HG03342 (cell line): ENCODE data around the gene UFSP1.
"Not testable (repeated sequence)": the region's sequence is repeated elsewhere in the genome, so short reads cannot be mapped to it uniquely, and the experiment has no call there.

Experiments used
- ATAC-seq: cut with Tn5 transposase; IDR thresholded peaks from one replicate; pipeline ENCODE4 v1.9.1; 2021; ENCODE audit warnings: mild to moderate bottlenecking, moderate library complexity; ENCODE audit not compliant: unreplicated experiment

Gene UFSP1

DNA sequence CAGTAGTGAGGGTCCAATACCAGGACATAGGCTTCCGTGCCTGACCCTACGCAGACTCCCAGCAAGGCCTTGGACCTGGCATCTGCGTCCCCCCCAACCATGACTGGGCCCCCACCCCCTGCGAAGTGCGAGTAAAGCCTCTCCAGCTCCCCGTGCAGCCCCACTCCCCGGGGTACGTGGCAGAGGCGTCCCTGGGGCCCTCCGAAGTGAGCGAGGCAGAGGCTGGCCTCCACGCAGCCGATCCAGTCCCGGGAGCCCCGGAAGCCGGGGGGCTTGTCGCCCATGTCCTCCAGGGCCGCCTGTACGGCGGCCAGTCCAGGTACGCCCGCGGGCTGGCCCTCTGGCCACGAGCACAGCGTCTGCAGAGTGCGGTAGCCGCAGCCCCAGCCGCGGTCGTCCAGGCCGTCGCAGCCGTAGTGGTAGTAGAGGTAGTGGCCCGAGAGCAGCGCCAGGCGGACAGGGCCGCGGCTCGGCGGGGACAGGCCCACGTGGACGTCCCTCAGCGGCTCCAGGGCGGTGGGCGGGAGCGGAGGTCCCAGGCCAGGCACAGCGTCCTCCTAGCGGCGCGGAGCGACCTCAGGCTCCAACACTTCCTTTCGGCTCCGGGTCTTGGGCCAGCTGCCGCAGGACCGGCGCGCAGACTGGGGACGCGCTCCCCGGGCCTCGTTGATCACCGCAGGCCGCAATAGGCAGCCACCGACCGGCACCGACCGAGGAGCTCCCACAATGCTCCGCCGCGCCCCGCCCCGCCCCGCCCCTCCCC lies at the start of gene UFSP1:
TSS of gene UFSP1 (minus strand) at position 728 of the 763 bp plus-strand sequence. CDS start at position 284, 444 bp downstream.
- ATAC-seq, result no peak

DNA sequence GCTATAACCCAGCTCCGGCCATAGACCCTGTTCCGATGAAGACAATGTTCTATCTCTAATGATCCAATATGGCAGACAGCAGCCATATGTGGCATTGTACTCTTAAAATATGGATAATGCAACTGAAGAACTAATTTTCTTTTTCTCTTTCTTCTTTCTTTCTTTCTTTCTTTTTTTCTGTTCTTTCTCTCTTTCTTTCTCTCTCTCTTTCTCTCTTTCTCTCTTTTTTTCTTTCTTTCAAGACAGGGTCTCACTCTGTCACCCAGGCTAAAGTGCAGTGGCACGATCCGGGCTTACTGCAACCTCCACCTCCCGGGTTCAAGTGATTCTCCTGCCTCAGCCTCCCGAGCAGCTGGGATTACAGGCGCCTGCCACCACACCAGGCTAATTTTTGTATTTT lies 46.7 kb upstream of the UFSP1 start:
- not testable (repeated sequence) for ATAC-seq

DNA sequence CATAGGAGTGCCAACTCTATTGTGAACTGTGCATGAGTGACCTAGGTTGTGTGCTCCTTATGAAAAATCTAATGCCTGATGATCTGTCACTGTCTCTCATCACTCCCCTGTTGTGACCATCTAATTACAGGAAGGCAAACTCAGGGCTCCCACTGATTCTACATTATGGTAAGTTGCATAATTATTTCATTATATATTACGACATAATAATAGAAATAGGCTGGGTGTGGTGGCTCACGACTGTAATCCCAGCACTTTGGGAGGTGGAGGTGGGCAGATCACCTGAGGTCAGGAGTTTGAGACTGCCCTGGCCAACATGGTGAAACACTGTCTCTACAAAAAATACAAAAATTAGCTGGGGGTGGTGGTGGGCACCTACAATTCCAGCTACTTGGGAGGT lies 45.9 kb upstream of the UFSP1 start:
- ATAC-seq, result not testable (repeated sequence)

DNA sequence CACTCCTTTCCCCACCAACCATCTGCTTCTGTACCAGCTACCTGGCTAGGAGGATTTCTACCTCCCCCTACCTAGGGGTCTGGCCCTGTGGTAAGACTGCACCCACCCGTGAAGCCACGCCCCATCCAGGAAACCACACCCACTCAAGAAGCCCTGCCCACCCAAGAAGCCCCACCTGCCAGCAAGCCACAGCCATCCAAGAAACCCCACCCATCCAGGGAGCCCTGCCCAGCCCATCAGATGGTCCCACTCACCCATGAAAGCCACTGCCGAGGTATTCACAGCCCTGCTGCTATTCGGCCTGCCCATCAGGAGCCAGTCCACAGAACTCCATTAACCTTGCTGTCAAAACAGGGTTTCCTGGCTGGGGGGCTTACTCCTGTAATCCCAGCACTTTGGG lies 44.2 kb upstream of the UFSP1 start:
- no peak for ATAC-seq

DNA sequence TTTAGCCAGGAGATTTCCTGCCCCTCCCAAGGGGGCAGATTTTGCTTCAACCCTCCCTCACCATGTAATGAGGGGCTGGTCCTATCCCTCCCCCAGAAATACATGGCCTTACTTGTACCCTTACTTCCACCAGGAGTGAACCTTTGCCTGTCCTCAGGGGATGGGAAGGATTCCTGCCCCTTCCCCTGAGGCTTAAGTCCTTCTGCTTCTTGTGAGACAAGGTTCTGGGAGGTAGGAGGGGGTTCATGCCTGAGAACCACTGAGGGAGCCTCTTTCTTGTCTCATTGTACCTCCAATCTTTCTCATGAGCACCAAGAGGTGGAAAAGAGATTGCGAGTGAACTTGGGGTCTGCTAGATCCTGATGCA lies 40.3 kb upstream of the UFSP1 start:
- ATAC-seq, result no peak

DNA sequence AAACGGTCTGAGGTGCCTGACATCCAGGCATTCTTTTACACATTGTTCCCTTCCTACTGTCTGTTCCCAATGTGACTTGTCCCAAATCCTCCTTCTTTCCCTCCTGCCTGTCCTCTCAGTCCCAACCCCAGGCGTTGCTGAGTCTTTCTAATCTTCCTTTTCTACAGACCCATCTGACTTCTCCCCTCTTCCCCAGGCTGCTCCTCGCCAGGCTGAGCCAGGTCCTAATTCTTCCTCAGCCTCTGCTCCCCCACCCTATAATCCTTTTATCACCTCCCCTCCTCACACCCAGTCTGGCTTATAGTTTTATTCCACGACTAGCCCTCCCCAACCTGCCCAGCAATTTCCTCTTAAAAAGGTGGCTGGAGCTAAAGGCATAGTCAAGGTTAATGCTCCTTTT lies 34.1 kb upstream of the UFSP1 start:
- not testable (repeated sequence) for ATAC-seq

DNA sequence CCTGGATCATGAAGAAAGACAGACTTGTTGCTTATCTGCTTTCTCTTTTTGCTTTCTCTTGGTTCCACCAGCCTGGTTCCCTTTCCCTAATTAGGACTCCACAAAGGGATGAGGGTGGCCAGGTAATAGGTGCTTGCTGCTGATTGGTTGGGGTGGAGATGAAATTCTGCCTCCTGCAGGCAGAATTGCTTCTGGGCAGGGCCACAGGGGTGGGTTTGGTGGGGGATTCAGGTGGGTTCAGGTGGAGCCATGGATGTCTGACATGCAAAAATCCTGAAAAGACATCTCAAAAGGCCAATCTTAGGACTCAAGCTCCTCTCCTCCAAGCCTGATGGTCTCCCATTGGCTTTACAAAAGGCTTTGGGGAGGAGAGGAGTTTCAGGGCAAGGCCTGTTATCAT lies 31.5 kb upstream of the UFSP1 start:
- no peak for ATAC-seq

DNA sequence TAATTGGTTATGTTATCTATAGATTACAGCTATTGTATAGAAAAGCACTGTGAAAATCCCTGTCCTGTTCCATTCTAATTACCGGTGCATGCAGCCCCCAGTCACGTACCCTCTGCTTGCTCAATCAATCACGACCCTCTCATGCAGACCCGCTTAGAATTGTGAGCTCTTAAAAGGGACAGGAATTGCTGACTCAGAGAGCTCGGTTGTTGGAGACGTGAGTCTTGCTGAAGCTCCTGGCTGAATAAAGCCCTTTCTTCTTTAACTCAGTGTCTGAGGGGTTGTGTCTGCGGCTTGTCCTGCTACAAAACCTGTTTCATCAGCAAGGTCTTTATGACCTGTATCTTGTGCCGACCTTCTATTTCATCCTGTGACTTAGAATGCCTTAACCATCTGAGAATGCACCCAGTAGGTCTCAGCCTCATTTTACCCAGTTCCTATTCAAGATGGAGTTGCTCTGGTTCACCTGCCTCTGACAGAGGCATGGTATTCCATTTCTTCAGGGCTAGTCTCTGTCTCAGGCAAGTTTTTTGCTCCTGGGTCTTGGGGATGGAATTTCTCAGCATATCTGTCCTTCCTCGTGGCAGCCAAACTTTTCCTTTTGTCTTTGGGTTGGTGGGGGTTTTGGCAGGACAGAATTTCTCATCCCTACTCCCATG lies 30.4 kb upstream of the UFSP1 start:
- ATAC-seq, result not testable (repeated sequence)

DNA sequence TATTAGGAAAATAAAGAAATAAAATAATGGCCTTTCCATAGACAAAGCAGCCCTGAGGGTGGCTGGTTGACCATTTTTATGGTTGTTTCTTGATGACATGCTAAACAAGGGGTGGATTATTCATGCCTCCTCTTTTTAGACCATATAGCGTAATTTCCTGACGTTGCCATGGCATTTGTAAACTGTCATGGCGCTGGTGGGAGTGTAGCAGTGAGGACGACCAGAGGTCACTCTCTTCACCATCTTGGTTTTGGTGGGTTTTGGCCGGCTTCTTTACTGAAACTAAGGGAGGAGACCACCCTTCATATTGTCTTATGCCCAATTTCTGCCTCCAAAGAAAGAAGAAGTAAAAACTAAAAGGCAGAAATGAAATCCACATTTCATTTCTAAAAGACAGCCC lies 29.8 kb upstream of the UFSP1 start:
- not testable (repeated sequence) for ATAC-seq

DNA sequence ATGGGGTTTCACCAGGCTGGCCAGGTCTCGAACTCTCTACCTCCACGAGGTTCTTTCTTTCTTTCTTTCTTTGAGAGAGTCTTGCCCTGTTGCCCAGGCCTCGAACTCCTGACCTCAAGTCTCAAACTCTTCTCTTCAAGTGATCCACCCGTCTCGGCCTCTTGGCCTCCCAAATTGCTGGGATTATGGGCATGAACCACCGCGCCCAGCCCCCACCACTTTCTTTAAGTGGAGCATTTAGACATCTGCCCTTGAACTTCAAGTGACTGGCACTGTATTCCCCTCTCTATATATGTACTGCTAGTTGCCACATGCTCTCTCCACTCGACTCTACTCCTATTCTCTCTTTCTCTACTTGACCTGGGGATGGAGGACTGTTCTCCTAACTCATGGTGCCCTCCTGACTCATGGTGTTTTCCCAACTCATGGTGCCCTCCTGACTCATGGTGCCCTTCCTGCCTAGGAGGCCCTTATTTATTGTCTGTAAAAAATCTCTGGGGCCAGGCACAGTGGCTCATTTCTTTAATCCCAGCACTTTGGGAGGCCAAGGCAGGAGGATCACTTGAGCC lies 25.4 kb upstream of the UFSP1 start:
- no peak for ATAC-seq

DNA sequence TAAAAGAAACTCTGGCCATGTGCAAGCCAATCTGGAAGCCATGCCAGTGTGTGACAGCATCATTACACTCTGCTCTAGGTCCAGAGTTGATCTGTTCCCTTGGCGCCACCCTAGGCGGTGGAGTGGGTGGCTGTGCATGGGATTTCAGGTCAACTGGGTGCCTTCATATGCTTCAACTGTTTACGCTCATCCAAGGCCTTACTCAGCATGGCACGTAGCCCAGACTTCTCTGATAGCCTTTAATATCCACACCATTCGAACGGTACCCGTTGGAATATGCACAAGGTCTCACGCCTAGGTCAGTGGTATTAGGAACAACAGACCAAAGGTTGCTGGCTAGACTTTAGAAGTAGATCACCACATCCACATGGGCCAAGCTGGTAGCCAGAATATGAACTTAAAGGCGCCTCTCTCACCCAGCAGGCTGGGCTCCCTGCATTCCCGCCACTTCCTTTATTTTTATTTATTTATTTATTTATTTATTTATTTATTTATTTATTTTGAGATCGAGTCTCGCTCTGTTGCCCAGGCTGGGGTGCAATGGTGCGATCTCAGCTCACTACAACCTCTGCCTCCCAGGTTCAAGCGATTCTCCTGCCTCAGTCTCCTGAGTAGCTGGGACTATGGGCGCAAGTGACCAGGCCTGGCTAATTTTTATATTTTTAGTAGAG lies 24.8 kb upstream of the UFSP1 start:
- no peak for ATAC-seq

DNA sequence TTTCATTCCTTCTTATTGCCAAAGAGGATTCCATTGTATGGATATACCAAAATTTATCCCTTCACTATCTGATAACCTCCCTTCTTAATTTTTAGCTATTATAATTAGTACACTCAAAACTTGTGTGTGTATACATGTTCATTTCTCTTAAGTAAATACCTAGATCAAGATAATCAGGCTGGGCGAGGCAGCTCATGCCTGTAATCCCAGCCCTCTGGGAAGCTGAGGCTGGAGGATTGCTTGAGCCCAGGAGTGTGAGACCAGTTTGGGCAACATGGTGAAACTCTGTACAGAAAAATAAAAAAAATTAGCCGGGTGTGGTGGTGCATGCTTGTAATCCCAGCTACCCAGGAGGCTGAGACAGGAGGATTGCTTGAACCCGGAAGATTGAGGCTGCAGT lies 22.0 kb upstream of the UFSP1 start:
- no peak for ATAC-seq

DNA sequence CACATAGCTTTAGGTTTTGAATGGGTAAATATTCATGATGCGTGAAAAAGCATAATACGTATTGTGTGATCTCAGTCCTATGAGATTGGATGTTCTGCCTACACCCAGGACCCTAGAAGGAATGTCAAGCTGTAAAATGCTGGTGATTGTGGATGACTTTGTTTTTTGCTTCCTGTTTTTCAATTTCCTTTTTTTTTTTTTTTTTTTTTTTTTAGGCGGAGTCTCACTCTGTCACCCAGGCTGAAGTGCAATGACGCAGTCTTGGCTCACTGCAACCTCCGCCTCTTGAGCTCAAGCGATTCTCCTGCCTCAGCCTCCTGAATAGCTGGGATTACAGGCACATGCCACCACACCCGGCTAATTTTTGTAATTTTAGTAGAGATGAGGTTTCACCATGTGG lies 20.9 kb upstream of the UFSP1 start:
- ATAC-seq, result not testable (repeated sequence)

DNA sequence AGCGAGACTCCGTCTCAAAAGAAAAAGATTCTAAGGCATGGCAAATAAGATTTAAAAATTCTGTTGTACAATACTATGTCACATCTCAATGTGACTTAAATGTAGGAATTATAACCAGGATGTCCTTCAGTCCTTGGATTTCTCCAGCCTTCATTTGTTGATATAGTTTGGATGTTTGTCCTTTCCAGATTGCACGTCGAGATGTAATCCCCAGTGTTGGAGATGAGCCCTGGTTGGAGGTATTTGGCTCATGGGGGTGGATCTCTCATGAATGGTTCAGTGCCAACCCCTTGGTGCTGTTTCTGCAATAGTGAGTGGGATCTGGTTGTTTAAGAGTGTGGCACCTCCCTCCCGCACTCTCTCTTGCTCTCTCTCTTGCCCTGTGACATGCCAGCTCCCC lies 19.0 kb upstream of the UFSP1 start:
- ATAC-seq, result no peak

DNA sequence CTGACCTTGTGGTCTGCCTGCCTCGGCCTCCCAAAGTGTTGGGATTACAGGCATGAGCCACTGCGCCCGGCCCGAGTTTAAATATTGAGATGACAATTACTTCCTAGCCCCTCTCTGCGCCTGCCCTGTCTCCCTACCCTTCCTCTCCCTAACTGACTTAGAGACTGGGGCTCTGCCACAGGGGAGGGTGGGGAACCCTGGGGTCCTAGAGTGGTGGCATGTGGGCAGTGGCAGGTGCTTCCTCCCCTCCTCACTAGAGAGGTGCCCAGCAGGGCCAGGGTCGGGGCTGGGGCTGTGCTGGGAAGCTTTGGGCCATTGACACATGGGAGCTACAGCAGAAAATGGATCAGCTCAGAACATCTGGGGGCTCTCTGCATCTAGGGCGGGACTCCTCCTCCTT lies 13.1 kb upstream of the UFSP1 start:
- ATAC-seq, result no peak

DNA sequence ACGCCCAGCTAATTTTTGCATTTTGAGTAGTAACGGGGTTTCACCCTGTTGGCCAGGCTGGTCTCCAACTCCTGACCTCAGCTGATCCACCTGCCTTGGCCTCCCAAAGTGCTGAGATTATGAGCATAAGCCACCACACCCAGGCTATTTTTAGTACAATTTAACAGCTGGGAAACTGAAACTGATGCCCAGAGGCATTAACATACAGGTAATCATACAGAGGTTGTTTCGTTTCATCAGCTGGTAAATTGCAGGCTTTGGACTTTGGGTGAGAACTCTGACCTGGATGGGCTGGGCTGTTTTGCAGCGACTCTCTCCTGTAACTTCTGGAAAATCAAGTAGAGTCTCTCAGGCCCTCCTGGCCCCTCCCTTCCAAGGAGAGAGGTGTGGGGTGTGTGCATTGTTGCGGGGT lies 12.4 kb upstream of the UFSP1 start:
- ATAC-seq, result no peak

DNA sequence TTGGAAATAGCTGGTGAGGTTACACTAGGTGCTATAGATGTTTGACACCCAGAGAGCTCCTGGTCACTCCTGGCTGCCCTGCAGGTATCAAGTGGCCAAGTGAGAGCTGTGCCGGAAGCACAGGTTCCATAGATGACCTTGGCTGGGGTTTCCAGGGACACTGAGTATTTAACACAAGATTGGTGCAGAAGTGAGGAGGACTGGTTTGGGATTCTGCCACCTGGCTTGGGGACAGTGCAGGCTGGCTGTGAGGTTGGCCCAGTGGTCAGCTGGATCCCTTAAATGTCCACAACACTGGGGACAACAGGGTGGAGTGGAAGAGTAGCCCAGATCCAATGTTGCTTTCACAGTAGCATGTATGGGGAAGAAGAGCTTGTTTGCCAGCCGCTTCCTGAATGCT lies 11.5 kb upstream of the UFSP1 start:
- ATAC-seq, result no peak

DNA sequence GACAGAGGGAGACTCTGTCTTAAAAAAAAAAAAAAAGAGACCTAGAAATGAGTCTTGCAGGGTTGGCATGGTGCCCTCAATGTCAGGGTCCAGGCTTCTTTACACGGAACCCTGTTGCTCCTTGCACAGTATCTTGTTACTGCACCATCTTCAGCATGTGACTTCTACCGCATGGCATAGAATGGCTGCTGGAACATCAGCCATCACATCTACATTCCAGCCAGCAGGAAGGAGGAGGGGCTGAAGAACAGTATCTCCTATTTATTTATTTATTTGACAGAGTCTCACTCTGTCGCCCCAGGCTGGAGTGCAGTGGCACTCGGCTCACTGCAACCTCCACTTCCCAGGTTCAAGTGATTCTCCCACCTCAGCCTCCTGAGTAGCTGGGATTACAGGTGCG lies 9.9 kb upstream of the UFSP1 start:
- no peak for ATAC-seq

DNA sequence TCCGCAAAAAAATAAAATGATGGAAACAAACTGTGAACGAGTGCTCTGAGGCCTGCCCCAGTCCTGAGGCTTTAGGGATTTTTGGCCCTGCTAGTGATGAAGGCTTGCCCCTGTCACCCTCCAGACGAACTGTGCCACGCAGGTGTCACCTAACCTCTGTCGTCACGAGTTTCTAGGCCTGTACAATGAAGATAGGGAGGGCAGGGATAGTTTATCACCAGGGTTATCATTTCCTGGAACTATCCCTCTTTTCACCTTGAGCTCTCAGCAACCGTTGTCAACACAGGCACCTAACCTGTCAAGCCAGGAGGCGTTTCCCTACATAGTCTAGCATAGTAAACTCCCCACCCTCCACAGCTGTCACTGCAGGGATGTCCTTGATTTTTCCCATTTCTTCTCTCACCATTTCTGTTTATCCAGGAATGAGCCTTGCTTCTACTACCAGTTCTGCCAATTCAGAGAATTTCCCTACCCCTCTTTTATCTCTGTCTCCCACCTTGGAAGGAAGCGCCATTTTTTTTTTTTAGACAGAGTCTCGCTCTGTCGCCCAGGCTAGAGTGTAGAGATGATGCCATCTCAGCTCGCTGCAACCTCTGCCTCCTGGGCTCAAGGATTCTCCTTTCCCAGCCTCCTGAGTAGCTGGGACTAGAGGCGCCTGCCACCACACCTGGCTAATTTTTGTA lies 8.4 kb upstream of the UFSP1 start:
- no peak for ATAC-seq

DNA sequence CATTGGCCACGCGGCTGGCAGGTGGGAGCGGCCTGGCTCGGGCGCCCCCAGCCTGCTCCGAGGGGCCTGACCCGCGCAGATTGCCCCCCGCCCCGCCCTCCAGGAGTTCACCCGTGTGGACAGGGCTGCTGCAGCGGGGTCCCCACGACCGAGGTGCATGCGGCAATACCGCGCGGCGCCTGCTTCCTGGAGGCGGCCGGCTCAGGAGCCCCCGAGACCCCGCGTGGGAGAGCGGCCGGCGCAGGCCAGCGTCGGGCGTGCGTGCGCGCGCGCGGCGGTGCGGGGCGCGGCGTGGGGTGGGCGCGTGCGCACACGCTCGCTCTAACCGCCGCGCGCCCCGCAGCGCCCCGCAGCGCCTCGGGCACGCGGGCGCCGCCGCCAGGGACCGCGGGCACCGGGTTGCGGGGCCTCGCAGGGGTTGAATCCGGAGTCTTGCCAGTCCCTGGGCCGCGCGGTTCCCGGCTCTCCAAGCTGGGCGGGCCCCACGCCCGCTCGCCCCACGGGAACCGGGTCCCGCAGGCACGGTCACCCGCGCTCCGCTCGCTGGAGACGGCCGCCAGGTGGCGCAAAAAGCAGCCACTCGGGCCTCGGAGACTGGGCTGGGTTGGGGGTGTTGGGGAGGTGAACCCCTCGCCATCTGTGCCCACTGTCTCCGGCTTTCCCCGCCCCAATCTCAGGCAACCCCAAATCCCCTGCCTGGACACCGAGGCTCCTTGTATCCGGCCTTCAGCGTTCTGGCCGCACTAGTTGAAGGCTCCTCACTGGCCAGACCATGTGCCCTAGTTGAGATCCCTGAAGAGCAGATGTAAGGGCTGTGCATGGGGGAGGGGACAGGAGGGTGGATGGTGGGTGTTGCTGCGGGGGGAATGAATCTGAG lies 7.5 kb upstream of the UFSP1 start:
- ATAC-seq, result no peak
